H4 (cell line): ENCODE measurements around the gene CNGA3. TPM values are rescaled to one million over a fixed set of nuclear protein-coding genes. Genes with fewer than 3 reads are reported as not detected.

Source experiments
- DNase-seq: peaks from one replicate; pipeline ENCODE4 v3.0.0-alpha.2; 2015; ENCODE audit warnings: low spot score
- total RNA-seq: library from RNA; depleted of rRNA; stranded (reverse); fragments of >200 nt; shearing (Covaris generic); gene quantifications from 2 replicates; pipeline ENCODE4 v1.2.3, GENCODE V29; 2014

Gene CNGA3
- total RNA-seq, 1 experiment from 2014 or later, result not detected

DNA sequence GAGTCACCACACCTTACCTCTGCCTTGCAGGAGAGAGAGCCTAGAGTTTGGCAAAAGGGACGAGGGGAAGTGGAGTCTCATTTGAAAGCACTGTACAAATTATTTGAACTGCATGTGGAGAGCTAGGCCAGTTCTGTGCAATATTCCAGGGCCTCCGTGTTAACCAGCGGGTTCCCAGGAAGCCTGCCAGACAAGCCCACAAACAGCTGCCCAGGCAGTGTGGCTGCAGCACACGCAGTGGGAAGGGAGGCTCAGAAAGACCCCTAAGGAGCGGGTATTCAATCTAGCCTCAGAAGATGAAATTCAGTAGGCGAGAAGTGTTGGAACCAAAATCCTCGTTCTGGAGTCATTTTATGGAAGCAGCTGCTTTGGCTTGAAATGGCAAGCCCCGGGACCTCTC, 30.7 kb downstream of the CNGA3 start:
- DNase-seq, result no peak

- no peak for DNase-seq
These were observed 31.3 kb downstream of the CNGA3 start for GRCh38 chr2:98377544-98377943.

GRCh38 chr2:98378196-98378595, 31.9 kb downstream of the CNGA3 start:
- no peak for DNase-seq

DNA sequence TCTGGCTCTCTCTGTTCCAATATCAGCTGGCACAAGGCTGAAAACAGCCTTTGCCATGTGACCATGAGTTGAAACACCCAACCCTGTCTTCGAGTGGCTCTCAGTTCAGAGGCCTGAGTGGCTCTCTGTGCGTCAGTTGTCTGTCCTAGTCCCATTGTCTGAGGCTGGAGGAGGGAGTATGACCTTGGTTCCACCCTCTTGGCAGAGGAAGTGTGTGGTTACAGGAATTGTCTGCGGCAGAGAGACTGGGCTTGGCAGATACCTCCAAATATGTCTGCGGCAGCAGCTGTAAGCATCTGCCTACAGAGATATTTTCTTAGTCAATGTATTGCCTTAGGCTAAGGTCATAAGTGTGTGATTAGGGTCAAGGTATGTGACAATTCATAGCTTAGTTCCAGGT, 32.6 kb downstream of the CNGA3 start:
- DNase-seq, result peak; percentile 90

- DNase-seq, result peak; percentile 56
These were observed 33.3 kb downstream of the CNGA3 start for GRCh38 chr2:98379311-98380202.

DNA sequence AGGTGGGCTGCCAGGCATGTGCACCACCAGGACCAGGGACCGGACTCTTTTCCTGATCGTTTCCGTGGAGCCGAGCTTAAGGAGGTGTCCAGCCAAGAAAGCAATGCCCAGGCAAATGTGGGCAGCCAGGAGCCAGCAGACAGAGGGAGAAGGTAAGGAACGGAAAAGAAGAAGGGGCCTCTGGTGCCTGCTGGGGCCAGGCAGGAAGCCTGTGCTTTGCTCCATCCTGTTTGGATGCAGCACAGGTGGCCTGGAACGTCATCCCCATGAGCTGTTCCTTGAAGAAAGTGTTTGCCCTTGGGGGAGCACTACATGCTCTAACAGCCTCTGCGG, 33.9 kb downstream of the CNGA3 start:
- no peak for DNase-seq

DNA sequence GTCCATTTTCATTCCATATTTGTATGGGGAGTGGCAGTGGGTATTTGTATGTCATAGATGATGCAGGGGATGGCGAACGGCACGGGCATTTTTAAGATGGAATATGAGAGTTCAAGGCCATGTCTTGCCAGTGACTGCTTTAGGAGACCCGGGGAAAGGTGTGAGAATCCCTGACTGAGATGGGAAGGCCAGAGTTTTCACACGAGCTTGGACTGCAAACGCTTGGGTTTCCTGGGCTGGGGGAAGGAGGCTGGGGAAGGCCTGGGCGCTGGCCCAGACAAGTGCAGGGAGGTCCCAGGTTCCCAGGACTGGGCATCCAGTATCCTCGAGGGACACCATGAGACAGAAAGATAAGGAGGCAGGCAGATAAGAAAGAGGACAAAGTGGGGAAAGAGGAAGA, 35.2 kb downstream of the CNGA3 start:
- no peak for DNase-seq

- DNase-seq, result no peak
These were observed 35.8 kb downstream of the CNGA3 start for GRCh38 chr2:98382086-98382485.

DNA sequence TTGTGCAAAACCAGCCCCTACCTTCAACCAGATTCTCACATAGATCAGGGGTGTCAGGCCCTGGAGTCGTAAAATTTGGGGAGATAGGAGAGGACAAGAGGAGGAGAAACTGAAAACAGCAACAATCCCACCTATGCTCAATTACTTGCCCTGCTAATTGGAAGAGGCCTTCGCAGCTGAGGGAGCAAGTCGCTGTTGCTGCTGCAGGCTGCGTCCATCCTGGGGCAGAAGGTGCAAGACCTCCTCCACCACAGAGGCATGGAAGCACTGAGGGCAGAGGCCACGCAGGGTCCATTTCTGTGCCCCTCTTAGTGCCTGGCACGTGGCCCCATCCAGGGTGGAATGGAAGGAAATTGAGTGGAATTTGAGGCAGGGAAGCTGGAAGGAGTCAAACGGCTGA, 36.5 kb downstream of the CNGA3 start:
- no peak for DNase-seq

DNA sequence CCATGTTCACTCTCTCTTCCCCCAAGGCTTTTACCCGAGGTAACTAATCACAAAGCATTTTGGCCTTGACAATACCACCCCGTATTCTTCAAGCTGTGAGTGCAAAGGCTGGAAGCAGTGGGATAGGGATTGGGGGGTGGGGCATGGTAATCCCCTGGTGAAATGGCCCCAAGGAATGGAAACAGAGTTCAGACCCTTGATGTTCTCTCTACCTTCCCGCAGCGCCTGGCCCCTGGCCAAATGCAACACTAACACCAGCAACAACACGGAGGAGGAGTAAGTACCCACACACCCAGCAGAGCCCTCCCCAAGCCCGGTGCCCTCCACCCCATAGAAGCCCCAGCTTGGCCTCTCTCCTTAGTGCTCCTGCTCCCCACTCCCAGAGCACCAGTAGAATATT, 36.9 kb downstream of the CNGA3 start:
- no peak for DNase-seq

GRCh38 chr2:98385050-98385699, 38.9 kb downstream of the CNGA3 start:
- DNase-seq, result peak; percentile 73

GRCh38 chr2:98387478-98387877, 41.2 kb downstream of the CNGA3 start:
- no peak for DNase-seq

DNA sequence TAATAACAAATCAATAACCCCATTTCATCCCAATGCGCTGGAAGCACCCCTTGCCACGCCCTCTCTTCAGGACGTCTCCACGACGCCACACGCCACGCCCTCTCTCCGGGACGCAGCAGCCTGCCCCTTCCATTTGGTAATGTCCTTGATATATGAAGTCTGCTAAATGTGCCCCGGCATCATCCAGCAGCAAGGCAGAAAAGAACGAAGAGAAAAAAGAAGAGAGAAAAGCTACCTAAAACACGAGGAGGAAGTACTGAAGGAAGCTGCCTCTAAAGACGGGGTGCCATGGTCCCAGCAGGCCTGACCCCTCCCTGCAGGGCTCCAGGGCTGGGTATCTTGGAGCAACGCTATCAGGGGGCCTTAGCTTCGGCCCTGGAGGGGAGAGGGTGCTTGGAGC, 41.8 kb downstream of the CNGA3 start:
- no peak for DNase-seq

DNA sequence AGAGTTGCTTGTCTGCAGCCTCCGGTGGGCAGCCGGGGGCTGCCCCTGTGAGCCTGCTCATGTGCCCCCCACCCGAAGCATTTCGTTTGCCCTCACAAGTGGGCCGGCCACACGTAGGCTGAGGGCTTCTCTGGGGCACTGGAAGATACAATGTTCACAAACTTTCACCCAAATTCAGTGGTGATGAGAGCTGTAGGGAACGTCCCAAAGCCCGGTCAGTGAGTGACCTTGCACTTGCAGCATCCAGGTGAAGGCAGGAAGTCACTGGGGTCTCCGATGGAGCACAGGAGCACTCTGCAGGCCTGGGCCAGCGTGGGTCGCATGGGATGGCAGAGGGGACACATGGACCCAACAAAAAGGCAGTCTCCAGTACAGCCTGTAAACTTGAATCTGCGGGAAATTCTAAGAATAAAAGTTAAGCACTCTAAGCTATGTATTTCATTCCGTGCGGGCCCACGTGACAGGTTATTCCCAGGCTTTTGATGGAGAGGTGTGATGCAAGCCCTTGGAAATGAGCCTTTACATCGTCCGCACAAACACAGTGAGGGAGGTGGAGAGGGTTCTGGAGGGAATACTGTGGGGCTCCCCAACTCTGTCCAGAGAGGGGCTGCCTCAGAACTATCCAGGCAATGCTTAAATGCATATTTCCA, 42.5 kb downstream of the CNGA3 start:
- no peak for DNase-seq

DNA sequence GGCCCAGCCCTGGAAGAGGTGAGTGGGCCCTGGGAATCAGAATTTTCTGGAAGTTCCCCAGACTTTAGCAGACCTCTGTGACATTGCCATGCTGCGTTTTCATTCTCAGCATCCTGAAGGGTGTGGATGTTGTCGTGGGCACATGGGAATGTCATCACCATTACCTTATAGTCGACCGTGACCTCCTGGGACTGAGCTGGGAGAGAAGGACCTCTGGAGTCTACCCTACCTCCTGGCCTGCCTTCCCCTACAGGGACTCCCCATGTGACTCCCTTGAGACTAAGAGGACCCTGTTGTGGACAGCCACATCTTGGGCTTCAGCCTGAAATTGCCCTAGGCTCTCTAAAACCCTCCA, 43.0 kb downstream of the CNGA3 start:
- no peak for DNase-seq

- no peak for DNase-seq
These were observed 44.6 kb downstream of the CNGA3 start for GRCh38 chr2:98390571-98391476.

GRCh38 chr2:98391581-98392270, 45.5 kb downstream of the CNGA3 start:
- DNase-seq, result no peak

GRCh38 chr2:98393354-98393753, 47.1 kb downstream of the CNGA3 start:
- DNase-seq, result no peak

GRCh38 chr2:98394595-98395153, 48.4 kb downstream of the CNGA3 start:
- DNase-seq, result no peak

DNA sequence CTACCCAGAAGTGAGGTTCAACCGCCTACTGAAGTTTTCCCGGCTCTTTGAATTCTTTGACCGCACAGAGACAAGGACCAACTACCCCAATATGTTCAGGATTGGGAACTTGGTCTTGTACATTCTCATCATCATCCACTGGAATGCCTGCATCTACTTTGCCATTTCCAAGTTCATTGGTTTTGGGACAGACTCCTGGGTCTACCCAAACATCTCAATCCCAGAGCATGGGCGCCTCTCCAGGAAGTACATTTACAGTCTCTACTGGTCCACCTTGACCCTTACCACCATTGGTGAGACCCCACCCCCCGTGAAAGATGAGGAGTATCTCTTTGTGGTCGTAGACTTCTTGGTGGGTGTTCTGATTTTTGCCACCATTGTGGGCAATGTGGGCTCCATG, 49.7 kb downstream of the CNGA3 start:
- no peak for DNase-seq

GRCh38 chr2:98396745-98397355, 50.6 kb downstream of the CNGA3 start:
- DNase-seq, result no peak
